CD4-positive, alpha-beta T cell (primary cell): ENCODE results near the gene EMP3. TPM values are rescaled to one million over a fixed set of nuclear protein-coding genes. Genes with fewer than 3 reads are reported as not detected.

Experiments used
- ATAC-seq: fragments of 200-7000 bp; cut with Tn5 transposase; one replicate; pipeline ENCODE4 v1.10.0; 2022; ENCODE audit warnings: mild to moderate bottlenecking; ENCODE audit not compliant: poor library complexity
- CTCF ChIA-PET: fragments of 350-600 bp; sonication (Branson Sonifier 250); formaldehyde crosslinking; loops from one replicate; lab custom pipeline; 2021; ENCODE audit warnings: antibody characterized with exemption, inconsistent platforms; lab: Charles Lee
- POLR2A ChIA-PET: fragments of 350-600 bp; sonication (Branson Sonifier 250); formaldehyde crosslinking; loops from one replicate; lab custom pipeline; 2021; ENCODE audit warnings: antibody characterized with exemption, inconsistent platforms; lab: Charles Lee
- DNase-seq, 14 experiments: peaks; one replicate each; pipeline ENCODE4 v3.0.0-alpha.2; 2013 to 2020; ENCODE audit warnings: mixed read lengths in 2 of 14
- H3K27ac ChIP-seq, 2 donors: one replicate each; pipeline versions ENCODE4 v1.5.1 to v1.7.0; 2013; ENCODE audit warnings: low read length in 2 of 2, low read depth in 1 of 2, mild to moderate bottlenecking in 1 of 2
- H3K27me3 ChIP-seq, 2 experiments: 1 replicate in 1 of 2; 2 replicates in 1 of 2; pipeline versions ENCODE4 v1.6.1 to v1.7.0; 2013; ENCODE audit warnings: low read length in 2 of 2, control low read depth in 1 of 2, mild to moderate bottlenecking in 1 of 2, moderate library complexity in 1 of 2; ENCODE audit not compliant: insufficient read depth in 2 of 2, control insufficient read depth in 1 of 2
- H3K36me3 ChIP-seq: one replicate; pipeline ENCODE4 v1.6.1; 2013; ENCODE audit warnings: low read length, control low read depth; ENCODE audit not compliant: insufficient read depth
- H3K4me1 ChIP-seq: one replicate; pipeline ENCODE4 v1.6.1; 2013; ENCODE audit warnings: low read length, control low read depth; ENCODE audit not compliant: insufficient read depth
- H3K4me3 ChIP-seq: one replicate; pipeline ENCODE4 v1.5.1; 2013; ENCODE audit warnings: mild to moderate bottlenecking, low read length, moderate library complexity
- H3K9me3 ChIP-seq, 2 experiments: 1 replicate in 1 of 2; 2 replicates in 1 of 2; pipeline versions ENCODE4 v1.6.1 to v1.7.0; 2013; ENCODE audit warnings: low read length in 2 of 2, mild to moderate bottlenecking in 2 of 2, control low read depth in 1 of 2, moderate library complexity in 1 of 2; ENCODE audit not compliant: control insufficient read depth in 1 of 2, insufficient read depth in 1 of 2
- H3K27ac Mint-ChIP-seq: one replicate; pipeline ENCODE4 v1.8.0; 2020; ENCODE audit warnings: mixed read lengths
- H3K27me3 Mint-ChIP-seq: one replicate; pipeline ENCODE4 v1.8.0; 2021; ENCODE audit warnings: mixed read lengths
- H3K36me3 Mint-ChIP-seq: one replicate; pipeline ENCODE4 v1.8.0; 2021; ENCODE audit warnings: low read depth, mixed read lengths
- H3K4me1 Mint-ChIP-seq: one replicate; pipeline ENCODE4 v1.8.0; 2021; ENCODE audit warnings: low read depth, mixed read lengths
- H3K4me3 Mint-ChIP-seq: one replicate; pipeline ENCODE4 v1.8.0; 2020; ENCODE audit warnings: mild to moderate bottlenecking, mixed read lengths
- H3K9me3 Mint-ChIP-seq: one replicate; pipeline ENCODE4 v1.8.0; 2020; ENCODE audit warnings: mixed read lengths
- intact Hi-C, 2 experiments: fragments of 100-400 bp; cut with DNase I in 1 of 2; cut with micrococcal nuclease in 1 of 2; formaldehyde crosslinking; loops; one replicate each; pipeline versions ENCODE4 v1.15.1 to v1.9.0; 2023 to 2025; cut with DNase I, micrococcal nuclease
- total RNA-seq, 174 experiments: library from RNA in 2 of 174; stranded (reverse) in 2 of 174; gene quantifications; one replicate each; pipeline ENCODE4 v1.2.3 and lab custom pipeline; 2021 to 2026
- TF ChIP-seq, protein P1 (sequence below): fragments of 200-600 bp; IDR thresholded peaks from one replicate; pipeline ENCODE4 v1.8.0; 2022; ENCODE audit warnings: antibody characterized with exemption, mild to moderate bottlenecking

EMP3 gene
- total RNA-seq, 2 experiments from 2014 or later: 185 to 201 TPM

DNA sequence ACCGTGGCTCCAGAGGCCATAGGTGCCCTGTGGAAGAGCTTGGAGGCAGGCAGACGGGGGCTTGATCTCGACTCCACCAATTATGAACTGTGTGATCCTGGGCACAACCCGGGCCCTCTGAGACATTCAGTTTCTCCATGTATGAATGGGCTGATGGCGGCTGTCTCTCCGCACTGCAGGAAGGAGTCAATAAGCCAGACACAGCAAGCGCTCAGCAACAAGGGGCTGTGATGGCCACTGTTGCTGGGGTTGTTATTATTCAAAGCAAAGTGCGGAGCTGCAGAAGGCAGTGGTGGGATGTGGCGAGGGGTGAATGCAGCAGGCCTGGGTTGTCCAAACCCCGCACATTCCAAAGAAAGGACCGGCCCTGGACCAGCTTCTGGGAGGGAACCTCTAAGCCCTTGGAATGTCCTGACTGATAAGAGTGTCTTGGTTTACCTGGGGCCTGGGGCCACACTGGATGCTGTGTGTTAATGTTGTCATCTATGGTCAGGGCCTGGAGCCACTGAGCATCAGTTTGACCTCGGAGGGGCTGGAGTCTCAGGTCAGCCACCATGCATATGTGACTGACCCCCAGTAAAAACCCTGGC is 30.1 kb downstream of the EMP3 start:
- Histone ChIP-seq H3K9me3 (no peaks in the 10 kb centered on the region), H3K4me3 (no peak overlapping the region), H3K27me3 (no peaks in the 10 kb centered on the region), H3K4me1 (peaks cover 5% of the 10 kb centered on the region), H3K36me3 (no peaks in the 10 kb centered on the region), H3K27ac (no peak overlapping the region)
- H3K9me3 Mint-ChIP-seq: no peaks in the 10 kb centered on the region
- H3K4me3 Mint-ChIP-seq: no peak overlapping the region
- no peak for DNase-seq
- intact Hi-C loops: no loop called here
- no peak overlapping the region for H3K27ac Mint-ChIP-seq
- no peaks in the 10 kb centered on the region for H3K27me3 Mint-ChIP-seq
- TF ChIP-seq, protein P1, sequence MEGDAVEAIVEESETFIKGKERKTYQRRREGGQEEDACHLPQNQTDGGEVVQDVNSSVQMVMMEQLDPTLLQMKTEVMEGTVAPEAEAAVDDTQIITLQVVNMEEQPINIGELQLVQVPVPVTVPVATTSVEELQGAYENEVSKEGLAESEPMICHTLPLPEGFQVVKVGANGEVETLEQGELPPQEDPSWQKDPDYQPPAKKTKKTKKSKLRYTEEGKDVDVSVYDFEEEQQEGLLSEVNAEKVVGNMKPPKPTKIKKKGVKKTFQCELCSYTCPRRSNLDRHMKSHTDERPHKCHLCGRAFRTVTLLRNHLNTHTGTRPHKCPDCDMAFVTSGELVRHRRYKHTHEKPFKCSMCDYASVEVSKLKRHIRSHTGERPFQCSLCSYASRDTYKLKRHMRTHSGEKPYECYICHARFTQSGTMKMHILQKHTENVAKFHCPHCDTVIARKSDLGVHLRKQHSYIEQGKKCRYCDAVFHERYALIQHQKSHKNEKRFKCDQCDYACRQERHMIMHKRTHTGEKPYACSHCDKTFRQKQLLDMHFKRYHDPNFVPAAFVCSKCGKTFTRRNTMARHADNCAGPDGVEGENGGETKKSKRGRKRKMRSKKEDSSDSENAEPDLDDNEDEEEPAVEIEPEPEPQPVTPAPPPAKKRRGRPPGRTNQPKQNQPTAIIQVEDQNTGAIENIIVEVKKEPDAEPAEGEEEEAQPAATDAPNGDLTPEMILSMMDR: no peak
- ChIA-PET CTCF (no interaction called here), POLR2A (no interaction called here)
- H3K36me3 Mint-ChIP-seq: peaks cover 5% of the 10 kb centered on the region
- peaks cover 6% of the 10 kb centered on the region for H3K4me1 Mint-ChIP-seq
- no peak for ATAC-seq

DNA sequence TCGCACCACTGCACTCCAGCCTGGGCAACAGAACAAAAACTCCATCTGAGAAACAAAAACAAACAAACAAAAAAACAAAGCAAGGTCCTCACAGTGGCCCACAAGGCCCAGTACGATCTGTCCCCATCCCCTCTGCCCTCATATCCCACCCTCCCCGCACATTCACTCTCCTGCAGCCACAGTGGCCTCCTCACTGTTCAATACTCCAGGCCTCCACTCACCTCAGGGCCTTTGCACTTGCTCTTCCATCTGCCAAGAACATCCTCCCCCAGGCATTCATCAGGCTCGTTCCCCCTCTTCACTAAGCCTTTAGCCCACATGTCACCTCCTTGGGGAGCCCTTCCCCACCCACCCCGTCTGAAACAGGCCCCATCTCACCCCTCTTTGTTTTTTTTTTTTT is 33.8 kb downstream of the EMP3 start:
- H3K36me3 Mint-ChIP-seq: peaks cover 5% of the 10 kb centered on the region
- no peak overlapping the region for H3K27ac Mint-ChIP-seq
- Histone ChIP-seq H3K4me3 (no peak overlapping the region), H3K4me1 (peaks cover 13% of the 10 kb centered on the region), H3K36me3 (no peaks in the 10 kb centered on the region), H3K27ac (no peak overlapping the region), H3K9me3 (no peaks in the 10 kb centered on the region), H3K27me3 (no peaks in the 10 kb centered on the region)
- POLR2A ChIA-PET: no interaction called here
- peaks cover 12% of the 10 kb centered on the region for H3K4me1 Mint-ChIP-seq
- no peak for ATAC-seq
- no peaks in the 10 kb centered on the region for H3K9me3 Mint-ChIP-seq
- intact Hi-C loops: no loop called here
- CTCF ChIA-PET: no interaction called here
- no peak for DNase-seq
- H3K27me3 Mint-ChIP-seq: no peaks in the 10 kb centered on the region
- no peak overlapping the region for H3K4me3 Mint-ChIP-seq
- TF ChIP-seq, protein P1: no peak

DNA sequence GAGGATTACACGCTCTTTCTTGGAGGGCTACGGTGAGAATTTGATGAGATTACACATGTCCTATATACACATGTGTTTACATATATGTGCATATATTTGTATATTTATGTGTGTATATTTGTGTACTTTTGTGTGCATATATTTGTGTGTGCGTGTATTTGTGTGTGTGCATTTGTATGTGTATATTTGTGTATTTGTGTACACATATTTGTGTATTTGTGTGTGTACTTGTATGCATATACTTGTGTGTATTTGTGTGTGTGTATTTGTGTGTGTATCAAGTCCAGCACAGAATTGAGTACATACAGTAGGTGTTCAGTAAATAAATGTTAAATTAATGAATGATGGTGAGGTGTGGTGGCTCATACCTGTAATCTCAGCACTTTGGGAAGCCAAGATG is 36.6 kb downstream of the EMP3 start:
- no peaks in the 10 kb centered on the region for H3K9me3 Mint-ChIP-seq
- Histone ChIP-seq H3K27ac (no peak overlapping the region), H3K4me3 (no peak overlapping the region), H3K9me3 (no peaks in the 10 kb centered on the region), H3K27me3 (no peaks in the 10 kb centered on the region), H3K4me1 (peaks cover 22% of the 10 kb centered on the region), H3K36me3 (no peaks in the 10 kb centered on the region)
- H3K4me1 Mint-ChIP-seq: peaks cover 17% of the 10 kb centered on the region
- ChIA-PET CTCF (interaction anchor here (0.6 to 2.8 kb wide), 2 partner anchors 29 to 89 kb away, joined by 3 to 27 read pairs; partner anchors contain the start of gene KDELR1), POLR2A (interaction anchor here (2.5 to 2.9 kb wide), 3 partner anchors 28 to 118 kb away, joined by 9 to 74 read pairs (median 10); partner anchors contain the start of gene CARD8)
- intact Hi-C loops: loop anchor here (2.0 to 10.0 kb wide), 9 partner anchors 27 to 1747 kb away; partner anchors contain the start of genes CYTH2 (in 1 of the 2), GRWD1 (in 1 of the 2), GYS1 (in 1 of the 2) and LMTK3 (in 1 of the 2)
- peak overlapping the region; percentile 51 for H3K27ac Mint-ChIP-seq
- no peak for DNase-seq
- TF ChIP-seq, protein P1: no peak
- ATAC-seq: no peak
- no peaks in the 10 kb centered on the region for H3K27me3 Mint-ChIP-seq
- H3K36me3 Mint-ChIP-seq: peaks cover 5% of the 10 kb centered on the region
- H3K4me3 Mint-ChIP-seq: peak overlapping the region; percentile 50
